Astrocyte (in vitro differentiated cells and primary cell): Measurements from ENCODE around the gene L1TD1. TPM values are rescaled to one million over a fixed set of nuclear protein-coding genes. Genes with fewer than 3 reads are reported as not detected.

ENCODE experiments used
- DNase-seq: peaks from one replicate; pipeline ENCODE4 v3.0.0-alpha.2; 2010; ENCODE audit warnings: low read depth
- FAIRE-seq: peaks from 2 replicates; lab custom pipeline; 2011; peaks lifted over from hg19 to GRCh38; lab: Jason Lieb, UNC
- H2AFZ ChIP-seq: 2 replicates; pipeline ENCODE4 v1.6.0; 2012; ENCODE audit warnings: low read depth, low read length, inconsistent platforms
- H3K27ac ChIP-seq: 2 replicates; pipeline ENCODE4 v1.5.1; 2011; ENCODE audit warnings: low read depth, low read length, inconsistent platforms
- H3K27me3 ChIP-seq: 2 replicates; pipeline ENCODE4 v1.6.0; 2011; ENCODE audit warnings: low read length, inconsistent platforms; ENCODE audit not compliant: insufficient read depth
- H3K36me3 ChIP-seq: 2 replicates; pipeline ENCODE4 v1.5.1; 2011; ENCODE audit warnings: low read length, inconsistent platforms; ENCODE audit not compliant: insufficient read depth
- H3K4me1 ChIP-seq: 2 replicates; pipeline ENCODE4 v1.5.1; 2011; ENCODE audit warnings: low read length, inconsistent platforms; ENCODE audit not compliant: insufficient read depth
- H3K4me2 ChIP-seq: 2 replicates; pipeline ENCODE4 v1.6.0; 2012; ENCODE audit warnings: low read length, inconsistent platforms
- H3K4me3 ChIP-seq: 2 replicates; pipeline ENCODE4 v1.5.1; 2011; ENCODE audit warnings: low read depth, mild to moderate bottlenecking, low read length, inconsistent platforms; ENCODE audit not compliant: insufficient read depth
- H3K79me2 ChIP-seq: 2 replicates; pipeline ENCODE4 v1.6.0; 2012; ENCODE audit warnings: mild to moderate bottlenecking, low read length, inconsistent platforms; ENCODE audit not compliant: insufficient read depth
- H3K9ac ChIP-seq: 2 replicates; pipeline ENCODE4 v1.6.0; 2012; ENCODE audit warnings: mild to moderate bottlenecking, low read length, inconsistent platforms
- H3K9me3 ChIP-seq: 2 replicates; pipeline ENCODE4 v1.5.1; 2012; ENCODE audit warnings: low read depth, mild to moderate bottlenecking, low read length, inconsistent platforms; ENCODE audit not compliant: insufficient read depth
- H4K20me1 ChIP-seq: 2 replicates; pipeline ENCODE4 v1.6.0; 2012; ENCODE audit warnings: low read length, inconsistent platforms; ENCODE audit not compliant: insufficient read depth
- H3K27ac Mint-ChIP-seq: one replicate; pipeline ENCODE4 v1.8.0; 2021; ENCODE audit warnings: mild to moderate bottlenecking, mixed read lengths; ENCODE audit not compliant: unreplicated experiment
- H3K27me3 Mint-ChIP-seq: one replicate; pipeline ENCODE4 v1.8.0; 2021; ENCODE audit warnings: low read depth, mixed read lengths; ENCODE audit not compliant: unreplicated experiment
- H3K36me3 Mint-ChIP-seq: one replicate; pipeline ENCODE4 v1.8.0; 2021; ENCODE audit warnings: low read depth, mixed read lengths; ENCODE audit not compliant: unreplicated experiment
- H3K4me1 Mint-ChIP-seq: one replicate; pipeline ENCODE4 v1.8.0; 2021; ENCODE audit warnings: low read depth, mixed read lengths; ENCODE audit not compliant: unreplicated experiment
- H3K4me3 Mint-ChIP-seq: one replicate; pipeline ENCODE4 v1.8.0; 2021; ENCODE audit warnings: mild to moderate bottlenecking, moderate library complexity, mixed read lengths; ENCODE audit not compliant: unreplicated experiment
- H3K9me3 Mint-ChIP-seq: one replicate; pipeline ENCODE4 v1.8.0; 2021; ENCODE audit warnings: mild to moderate bottlenecking, mixed read lengths; ENCODE audit not compliant: unreplicated experiment
- CTCF ChIP-seq: IDR thresholded peaks from 2 replicates; pipeline ENCODE4 v1.5.1; 2011; ENCODE audit warnings: low read depth, mild to moderate bottlenecking, inconsistent platforms, low read length, moderate library complexity; ENCODE audit not compliant: insufficient read depth
- EZH2 ChIP-seq: IDR thresholded peaks from 2 replicates; pipeline ENCODE4 v1.6.1; 2012; ENCODE audit warnings: mild to moderate bottlenecking, low read length, inconsistent platforms; ENCODE audit not compliant: insufficient read depth
- total RNA-seq: library from RNA; stranded (reverse); gene quantifications from 2 replicates; pipeline ENCODE4 v1.2.1, GENCODE V29; 2021

L1TD1 gene
- total RNA-seq, 1 donor from 2014 or later: 9.9 TPM

GRCh38 chr1:62259551-62259950 is 64.9 kb downstream of the L1TD1 start:
- H3K4me3 ChIP-seq: no peak overlapping the region
- H3K4me3 Mint-ChIP-seq: no peak overlapping the region
- H3K27ac ChIP-seq: no peak overlapping the region
- H3K9me3 Mint-ChIP-seq: peaks cover 2% of the 10 kb centered on the region
- H3K27me3 ChIP-seq: peaks cover 9% of the 10 kb centered on the region
- no peaks in the 10 kb centered on the region for H3K4me1 ChIP-seq
- FAIRE-seq (no peak), DNase-seq (no peak)
- peaks cover 9% of the 10 kb centered on the region for H3K4me1 Mint-ChIP-seq
- no peak overlapping the region for H3K27ac Mint-ChIP-seq
- no peaks in the 10 kb centered on the region for H3K9me3 ChIP-seq
- peaks cover 8% of the 10 kb centered on the region for H3K27me3 Mint-ChIP-seq
- H2AFZ ChIP-seq: no peak overlapping the region
- H3K4me2 ChIP-seq: no peak overlapping the region
- no peak overlapping the region for H3K9ac ChIP-seq
- peaks cover 15% of the 10 kb centered on the region for H3K36me3 Mint-ChIP-seq
- H3K36me3 ChIP-seq: no peaks in the 10 kb centered on the region
- no peaks in the 10 kb centered on the region for H4K20me1 ChIP-seq
- no peaks in the 10 kb centered on the region for H3K79me2 ChIP-seq
- no peak for TF ChIP-seq CTCF
- TF ChIP-seq EZH2: no peak

GRCh38 chr1:62260688-62261087 is 66.0 kb downstream of the L1TD1 start:
- no peak overlapping the region for H3K9ac ChIP-seq
- H3K36me3 ChIP-seq: no peaks in the 10 kb centered on the region
- H4K20me1 ChIP-seq: no peaks in the 10 kb centered on the region
- Mint-ChIP-seq H3K9me3 (peaks cover 2% of the 10 kb centered on the region), H3K27ac (no peak overlapping the region), H3K4me1 (peaks cover 9% of the 10 kb centered on the region), H3K27me3 (peaks cover 8% of the 10 kb centered on the region), H3K36me3 (peaks cover 15% of the 10 kb centered on the region), H3K4me3 (no peak overlapping the region)
- no peak overlapping the region for H2AFZ ChIP-seq
- TF ChIP-seq EZH2 (no peak), CTCF (no peak)
- H3K4me1 ChIP-seq: no peaks in the 10 kb centered on the region
- no peak for FAIRE-seq
- no peaks in the 10 kb centered on the region for H3K9me3 ChIP-seq
- no peak overlapping the region for H3K27ac ChIP-seq
- H3K4me2 ChIP-seq: no peak overlapping the region
- H3K79me2 ChIP-seq: no peaks in the 10 kb centered on the region
- DNase-seq: no peak
- peaks cover 9% of the 10 kb centered on the region for H3K27me3 ChIP-seq
- H3K4me3 ChIP-seq: no peak overlapping the region

Other genes starting within 250 kb of the L1TD1 start
- 8.5 and 14.5 TPM in 2 replicates for gene KANK4, start 124.6 kb downstream of the L1TD1 start, total RNA-seq
- gene USP1, start 242.2 kb downstream of the L1TD1 start, total RNA-seq: 11.4 and 12.8 TPM in 2 replicates